Activated naive CD4-positive, alpha-beta T cell treated with anti-CD3 and anti-CD28 coated beads for 36 hours (primary cell): ENCODE measurements around the gene OSGIN1. TPM values are rescaled to one million over a fixed set of nuclear protein-coding genes. Genes with fewer than 3 reads are reported as not detected.

Experiments
- CTCF ChIA-PET: fragments of 350-600 bp; sonication (Branson Sonifier 250); formaldehyde crosslinking; loops from one replicate; lab custom pipeline; 2021; ENCODE audit warnings: antibody characterized with exemption; lab: Charles Lee
- DNase-seq: peaks from one replicate; pipeline ENCODE4 v3.0.0-alpha.2; 2020
- H3K27ac Mint-ChIP-seq: one replicate; pipeline ENCODE4 v1.8.0; 2021; ENCODE audit warnings: mild to moderate bottlenecking, mixed read lengths
- H3K27me3 Mint-ChIP-seq: one replicate; pipeline ENCODE4 v1.8.0; 2021; ENCODE audit warnings: low read depth, mixed read lengths
- H3K36me3 Mint-ChIP-seq: one replicate; pipeline ENCODE4 v1.8.0; 2021; ENCODE audit warnings: low read depth, mixed read lengths
- H3K4me1 Mint-ChIP-seq: one replicate; pipeline ENCODE4 v1.8.0; 2021; ENCODE audit warnings: low read depth, mixed read lengths
- H3K4me3 Mint-ChIP-seq: one replicate; pipeline ENCODE4 v1.8.0; 2021; ENCODE audit warnings: mild to moderate bottlenecking, moderate library complexity, mixed read lengths
- H3K9me3 Mint-ChIP-seq: one replicate; pipeline ENCODE4 v1.8.0; 2021; ENCODE audit warnings: mixed read lengths
- intact Hi-C: fragments of 100-400 bp; cut with micrococcal nuclease; formaldehyde crosslinking; loops from one replicate; pipeline ENCODE4 v1.15.1; 2023
- total RNA-seq, 2 experiments: library from RNA; stranded (reverse); gene quantifications; one replicate each; pipeline ENCODE4 v1.2.3, GENCODE V29; 2021

Gene OSGIN1
- total RNA-seq, 2 experiments from 2014 or later, result 0.47 to 0.86 TPM

GRCh38 chr16:83957296-83957855 is 4.3 kb downstream of the OSGIN1 start:
- CTCF ChIA-PET, result interaction anchor here (0.6 to 7.6 kb wide), 12 partner anchors 9 to 230 kb away, joined by 3 to 90 read pairs (median 4); no protein-coding TSS in a partner anchor
- H3K27me3 Mint-ChIP-seq, result peaks cover 28% of the 10 kb centered on the region
- intact Hi-C loops, result loop anchor here (10.0 kb wide), 1 partner anchor 777 kb away; no protein-coding TSS in a partner anchor
- H3K9me3 Mint-ChIP-seq, result no peaks in the 10 kb centered on the region
- no peaks in the 10 kb centered on the region for H3K36me3 Mint-ChIP-seq
- no peak overlapping the region for H3K4me3 Mint-ChIP-seq
- H3K27ac Mint-ChIP-seq, result no peak overlapping the region
- no peak for DNase-seq
- H3K4me1 Mint-ChIP-seq, result peaks cover 15% of the 10 kb centered on the region

- intact Hi-C loops, result loop anchor here (10.0 kb wide), 1 partner anchor 777 kb away; no protein-coding TSS in a partner anchor
- H3K9me3 Mint-ChIP-seq, result no peaks in the 10 kb centered on the region
Observed at GRCh38 chr16:83958137-83958845, 5.3 kb downstream of the OSGIN1 start.

GRCh38 chr16:83958846-83959565 is 6.0 kb downstream of the OSGIN1 start:
- DNase-seq, result no peak
- Mint-ChIP-seq H3K4me1 (peaks cover 6% of the 10 kb centered on the region), H3K36me3 (no peaks in the 10 kb centered on the region), H3K27me3 (peaks cover 25% of the 10 kb centered on the region), H3K27ac (no peak overlapping the region), H3K9me3 (no peaks in the 10 kb centered on the region), H3K4me3 (no peak overlapping the region)
- intact Hi-C loops, result loop anchor here (10.0 kb wide), 1 partner anchor 776 kb away; no protein-coding TSS in a partner anchor
- CTCF ChIA-PET, result interaction anchor here (0.7 to 7.6 kb wide), 2 partner anchors 107 to 548 kb away, joined by 4 to 90 read pairs; no protein-coding TSS in a partner anchor

More at GRCh38 chr16:83958137-83958845, 5.3 kb downstream of the OSGIN1 start:
- H3K27me3 Mint-ChIP-seq, result peaks cover 28% of the 10 kb centered on the region
- no peak overlapping the region for H3K4me3 Mint-ChIP-seq
- H3K36me3 Mint-ChIP-seq, result no peaks in the 10 kb centered on the region
- peaks cover 8% of the 10 kb centered on the region for H3K4me1 Mint-ChIP-seq
- H3K27ac Mint-ChIP-seq, result no peak overlapping the region
- CTCF ChIA-PET, result interaction anchor here (0.6 to 7.6 kb wide), 6 partner anchors 8 to 217 kb away, joined by 3 to 90 read pairs (median 3); no protein-coding TSS in a partner anchor
- DNase-seq, result no peak

- H3K27me3 Mint-ChIP-seq, result peaks cover 17% of the 10 kb centered on the region
Observed at GRCh38 chr16:83959656-83960434, 6.8 kb downstream of the OSGIN1 start.

GRCh38 chr16:83960521-83961249 is 7.6 kb downstream of the OSGIN1 start:
- Mint-ChIP-seq H3K4me3 (no peak overlapping the region), H3K9me3 (no peaks in the 10 kb centered on the region), H3K27ac (no peak overlapping the region), H3K4me1 (no peaks in the 10 kb centered on the region), H3K27me3 (peaks cover 9% of the 10 kb centered on the region), H3K36me3 (no peaks in the 10 kb centered on the region)
- intact Hi-C loops, result no loop called here
- CTCF ChIA-PET, result no interaction called here
- DNase-seq, result no peak

More at GRCh38 chr16:83959656-83960434, 6.8 kb downstream of the OSGIN1 start:
- Mint-ChIP-seq H3K27ac (no peak overlapping the region), H3K4me1 (no peaks in the 10 kb centered on the region), H3K9me3 (no peaks in the 10 kb centered on the region), H3K36me3 (no peaks in the 10 kb centered on the region), H3K4me3 (no peak overlapping the region)
- no peak for DNase-seq
- intact Hi-C loops, result loop anchor here (10.0 kb wide), 1 partner anchor 775 kb away; no protein-coding TSS in a partner anchor
- CTCF ChIA-PET, result interaction anchor here (7.6 kb wide), 1 partner anchor 107 kb away, joined by 90 read pairs; no protein-coding TSS in a partner anchor

GRCh38 chr16:83961591-83961990 is 8.6 kb downstream of the OSGIN1 start:
- CTCF ChIA-PET, result interaction anchor here (0.6 to 0.8 kb wide), 2 partner anchors 100 to 747 kb away, joined by 3 to 4 read pairs; no protein-coding TSS in a partner anchor
- no peak overlapping the region for H3K4me3 Mint-ChIP-seq
- H3K9me3 Mint-ChIP-seq, result no peaks in the 10 kb centered on the region
- no peaks in the 10 kb centered on the region for H3K36me3 Mint-ChIP-seq
- no peak for DNase-seq
- intact Hi-C loops, result no loop called here
- H3K27ac Mint-ChIP-seq, result no peak overlapping the region
- H3K4me1 Mint-ChIP-seq, result no peaks in the 10 kb centered on the region
- peaks cover 2% of the 10 kb centered on the region for H3K27me3 Mint-ChIP-seq

GRCh38 chr16:83963277-83964119 is 10.5 kb downstream of the OSGIN1 start:
- Mint-ChIP-seq H3K9me3 (no peaks in the 10 kb centered on the region), H3K36me3 (no peaks in the 10 kb centered on the region), H3K27ac (no peak overlapping the region), H3K4me1 (no peaks in the 10 kb centered on the region), H3K27me3 (peaks cover 3% of the 10 kb centered on the region), H3K4me3 (no peak overlapping the region)
- intact Hi-C loops, result no loop called here
- CTCF ChIA-PET, result interaction anchor here (0.9 kb wide), 1 partner anchor 98 kb away, joined by 3 read pairs; no protein-coding TSS in a partner anchor
- DNase-seq, result no peak

GRCh38 chr16:83964684-83965443 is 11.8 kb downstream of the OSGIN1 start:
- Mint-ChIP-seq H3K27ac (no peak overlapping the region), H3K36me3 (no peaks in the 10 kb centered on the region), H3K9me3 (no peaks in the 10 kb centered on the region), H3K4me3 (no peak overlapping the region), H3K27me3 (peaks cover 11% of the 10 kb centered on the region), H3K4me1 (peaks cover 2% of the 10 kb centered on the region)
- CTCF ChIA-PET, result no interaction called here
- DNase-seq, result no peak
- intact Hi-C loops, result no loop called here

- Mint-ChIP-seq H3K9me3 (no peaks in the 10 kb centered on the region), H3K27me3 (peaks cover 14% of the 10 kb centered on the region), H3K27ac (no peak overlapping the region), H3K4me1 (peaks cover 2% of the 10 kb centered on the region), H3K4me3 (no peak overlapping the region), H3K36me3 (no peaks in the 10 kb centered on the region)
- DNase-seq, result no peak
- CTCF ChIA-PET, result interaction anchor here (1.0 to 1.1 kb wide), 2 partner anchors 8 to 100 kb away, joined by 3 read pairs; no protein-coding TSS in a partner anchor
- intact Hi-C loops, result no loop called here
Observed at GRCh38 chr16:83965444-83966152, 12.6 kb downstream of the OSGIN1 start.
